Hepatocyte (in vitro differentiated cells): ENCODE data around the gene STK10.

ENCODE experiments used
- EZH2 ChIP-seq: fragments of 200-600 bp; sonication (generic); IDR thresholded peaks from 2 replicates; pipeline ENCODE4 v1.6.1; 2016; ENCODE audit warnings: antibody characterized with exemption, mild to moderate bottlenecking, borderline replicate concordance
- EZH2phosphoT487 ChIP-seq: fragments of 200-600 bp; sonication (generic); IDR thresholded peaks from one replicate; pipeline ENCODE4 v1.6.1; 2018; ENCODE audit warnings: antibody characterized with exemption, mild to moderate bottlenecking, low read depth, moderate library complexity; ENCODE audit not compliant: unreplicated experiment, severe bottlenecking
- TF ChIP-seq, protein P1 (sequence below): fragments of 200-600 bp; sonication (generic); IDR thresholded peaks from 2 replicates; pipeline ENCODE4 v1.5.1; 2016; ENCODE audit warnings: antibody characterized with exemption, mild to moderate bottlenecking; ENCODE audit not compliant: poor library complexity

GRCh38 chr5:172199446-172199845 lies 11.4 kb upstream of the STK10 start:
- no peak for TF ChIP-seq EZH2
- TF ChIP-seq, protein P1, sequence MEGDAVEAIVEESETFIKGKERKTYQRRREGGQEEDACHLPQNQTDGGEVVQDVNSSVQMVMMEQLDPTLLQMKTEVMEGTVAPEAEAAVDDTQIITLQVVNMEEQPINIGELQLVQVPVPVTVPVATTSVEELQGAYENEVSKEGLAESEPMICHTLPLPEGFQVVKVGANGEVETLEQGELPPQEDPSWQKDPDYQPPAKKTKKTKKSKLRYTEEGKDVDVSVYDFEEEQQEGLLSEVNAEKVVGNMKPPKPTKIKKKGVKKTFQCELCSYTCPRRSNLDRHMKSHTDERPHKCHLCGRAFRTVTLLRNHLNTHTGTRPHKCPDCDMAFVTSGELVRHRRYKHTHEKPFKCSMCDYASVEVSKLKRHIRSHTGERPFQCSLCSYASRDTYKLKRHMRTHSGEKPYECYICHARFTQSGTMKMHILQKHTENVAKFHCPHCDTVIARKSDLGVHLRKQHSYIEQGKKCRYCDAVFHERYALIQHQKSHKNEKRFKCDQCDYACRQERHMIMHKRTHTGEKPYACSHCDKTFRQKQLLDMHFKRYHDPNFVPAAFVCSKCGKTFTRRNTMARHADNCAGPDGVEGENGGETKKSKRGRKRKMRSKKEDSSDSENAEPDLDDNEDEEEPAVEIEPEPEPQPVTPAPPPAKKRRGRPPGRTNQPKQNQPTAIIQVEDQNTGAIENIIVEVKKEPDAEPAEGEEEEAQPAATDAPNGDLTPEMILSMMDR = no peak
- TF ChIP-seq EZH2phosphoT487 = no peak
